K562 (cell line): Measurements from ENCODE around the gene TBC1D7. TPM values are rescaled to one million over a fixed set of nuclear protein-coding genes. Genes with fewer than 3 reads are reported as not detected.
A peak's percentile ranks its signal among the peaks of the same experiment; 100 is the strongest.

Experiments
- ARID3B ChIP-seq: fragments of 250-450 bp; sonication (Bioruptor Pico); IDR thresholded peaks from 2 replicates; pipeline ENCODE4 v1.4.0; 2020; ENCODE audit warnings: borderline replicate concordance
- BCL6 ChIP-seq: fragments of 250-450 bp; sonication (Bioruptor Pico); IDR thresholded peaks from 2 replicates; pipeline ENCODE4 v1.4.0; 2020
- FOXJ2 ChIP-seq: fragments of 200-800 bp; sonication (Bioruptor generic); IDR thresholded peaks from 2 replicates; pipeline ENCODE4 v1.6.1; 2016; ENCODE audit warnings: missing genetic modification characterization, missing compliant biosample characterization
- GMEB1 ChIP-seq: fragments of 250-450 bp; sonication (Bioruptor Pico); IDR thresholded peaks from 2 replicates; pipeline ENCODE4 v1.4.0; 2020; ENCODE audit warnings: mild to moderate bottlenecking
- ILK ChIP-seq: fragments of 450-650 bp; IDR thresholded peaks from 2 replicates; pipeline ENCODE4 v1.6.1; 2016; ENCODE audit warnings: missing genetic modification characterization, low read depth, mild to moderate bottlenecking, missing compliant biosample characterization, moderate library complexity, borderline replicate concordance
- MYC ChIP-seq, 2 experiments: fragments of 250-450 bp in 1 of 2; sonication (Bioruptor Pico) in 1 of 2; IDR thresholded peaks; 2 replicates each; pipeline versions ENCODE4 v1.5.1 to v1.6.1; 2012 to 2021; ENCODE audit warnings: low read depth in 2 of 2, borderline replicate concordance in 1 of 2, improper control_type of control experiment in 1 of 2, low read length in 1 of 2, mild to moderate bottlenecking in 1 of 2, moderate library complexity in 1 of 2
- NUFIP1 ChIP-seq: fragments of 450-650 bp; IDR thresholded peaks from 2 replicates; pipeline ENCODE4 v1.6.1; 2018; ENCODE audit not compliant: partially characterized antibody
- PREB ChIP-seq: sonication (generic); formaldehyde crosslinking; IDR thresholded peaks from 2 replicates; pipeline ENCODE4 v1.8.1; 2023; ENCODE audit warnings: mild to moderate bottlenecking, missing genetic modification reagents
- RBM14 ChIP-seq: fragments of 200-400 bp; formaldehyde crosslinking; IDR thresholded peaks from 2 replicates; pipeline ENCODE4 v1.6.1; 2018; ENCODE audit warnings: low read depth, mild to moderate bottlenecking, low read length, moderate library complexity, borderline replicate concordance; ENCODE audit not compliant: insufficient read depth
- RERE ChIP-seq: sonication (generic); formaldehyde crosslinking; IDR thresholded peaks from 2 replicates; pipeline ENCODE4 v1.8.0; 2023; ENCODE audit warnings: missing genetic modification reagents, mild to moderate bottlenecking, borderline replicate concordance
- TBL1XR1 ChIP-seq, 2 experiments: IDR thresholded peaks; 2 replicates each; pipeline ENCODE4 v1.6.1; 2012; ENCODE audit warnings: improper control_type of control experiment in 2 of 2, low read length in 2 of 2, mild to moderate bottlenecking in 1 of 2
- ZNF12 ChIP-seq: sonication (generic); formaldehyde crosslinking; IDR thresholded peaks from 2 replicates; pipeline ENCODE4 v1.4.0; 2020; ENCODE audit warnings: mild to moderate bottlenecking, missing genetic modification reagents
- polyA plus RNA-seq, 8 experiments: library from polyadenylated mRNA; depleted of rRNA in 4 of 8; stranded (reverse) in 5 of 8; unstranded in 3 of 8; fragments of >200 nt; fragmentation: Nextera tagmentation in 2 of 8; fragmentation: Illumina TruSeq in 1 of 8; extraction: Ambion mirVana in 2 of 8; extraction: Trizol in 1 of 8; gene quantifications; 2 replicates each; pipeline versions ENCODE4 v1.2.1 to v1.2.3, GENCODE V29; 2011 to 2014; ENCODE audit warnings: inconsistent platforms in 1 of 8, missing spikeins in 1 of 8
- total RNA-seq, 7 experiments: library from RNA; depleted of rRNA in 6 of 7; stranded (reverse); fragments of >200 nt in 6 of 7; fragmentation: Illumina TruSeq in 2 of 7; extraction: Trizol in 2 of 7; gene quantifications; 2 replicates each; pipeline versions ENCODE4 v1.2.1 to v1.2.3, GENCODE V29; 2011 to 2021; ENCODE audit warnings: low replicate concordance in 1 of 7

Gene TBC1D7
- total and polyA plus RNA-seq, 9 of the 15 experiments (the other 6 are each of a cell fraction or from before 2014, with no cell fraction given) = 49.4 to 107 (median 61.1) TPM

- TF ChIP-seq MYC (IDR thresholded peaks at IDR 0.05; ENCODE audit: low read depth, low read length) (no peak), MYC (CRISPR knock-in tag; IDR thresholded peaks at IDR 0.05; ENCODE audit: borderline replicate concordance, low read depth) (no peak), ZNF12 (CRISPR knock-in tag) (no peak), FOXJ2 (tag) (no peak), GMEB1 (CRISPR knock-in tag) (no peak), ARID3B (CRISPR knock-in tag) (no peak), NUFIP1 (no peak), PREB (no peak), ILK (tag) (no peak), TBL1XR1 (IDR thresholded peaks at IDR 0.05; ENCODE audit: low read length in 2 of 2) (no peak), RBM14 (no peak), RERE (CRISPR knock-in tag) (no peak), BCL6 (CRISPR knock-in tag) (peak; percentile 20; the same call in 1 of the 2 replicates)
Measured at GRCh38 chr6:13372688-13373487, 44.6 kb upstream of the TBC1D7 start (continued).
